Ovary (tissue), 9 donors: ENCODE measurements around the gene TGFBR2. TPM values are rescaled to one million over a fixed set of nuclear protein-coding genes. Genes with fewer than 3 reads are reported as not detected.

Source experiments
- DNase-seq, 5 donors: peaks; one replicate each; pipeline ENCODE4 v3.0.0-alpha.2; 2019 to 2020
- H3K27ac ChIP-seq, 2 donors: fragments of 200-600 bp; one replicate each; pipeline versions ENCODE4 v1.5.1 to v1.8.0; 2019 to 2022
- H3K27me3 ChIP-seq: fragments of 200-600 bp; one replicate; pipeline ENCODE4 v1.8.0; 2022
- H3K36me3 ChIP-seq: fragments of 200-600 bp; sonication (generic); one replicate; pipeline ENCODE4 v1.5.1; 2019
- H3K4me1 ChIP-seq: one replicate; pipeline ENCODE4 v1.8.1; 2013; ENCODE audit warnings: mild to moderate bottlenecking, moderate library complexity; ENCODE audit not compliant: insufficient read depth
- H3K4me3 ChIP-seq: fragments of 200-600 bp; sonication (generic); one replicate; pipeline ENCODE4 v1.5.1; 2017
- H3K9me3 ChIP-seq, 2 donors: fragments of 200-600 bp in 1 of 2; sonication (generic) in 1 of 2; one replicate each; pipeline versions ENCODE4 v1.5.1 to v1.8.1; 2013 to 2019; ENCODE audit warnings: mild to moderate bottlenecking in 1 of 2, moderate library complexity in 1 of 2
- EP300 ChIP-seq: sonication (generic); formaldehyde crosslinking; IDR thresholded peaks from one replicate; pipeline ENCODE4 v1.6.1; 2017; ENCODE audit warnings: antibody characterized with exemption
- POLR2A ChIP-seq: fragments of 450-650 bp; IDR thresholded peaks from one replicate; pipeline ENCODE4 v1.6.1; 2017; ENCODE audit warnings: antibody characterized with exemption, mild to moderate bottlenecking, moderate library complexity
- WGBS, 3 donors: extraction: QIAGEN DNeasy Blood & Tissue Kit in 1 of 3; methylation state at CpG; one replicate each; pipeline versions ENCODE4 v1.1.5 to v1.1.7; 2013 to 2017; 5-methylcytosine and 5-hydroxymethylcytosine counted together
- intact Hi-C, 4 donors: fragments of 100-400 bp; cut with DNase I; formaldehyde crosslinking; loops; one replicate each; pipeline versions ENCODE4 v1.11.0 to v1.15.1; 2022 to 2023
- polyA plus RNA-seq, 2 donors: library from polyadenylated mRNA; stranded (reverse); fragments of 200-250 nt in 1 of 2; fragments of 350-450 nt in 1 of 2; fragmentation: Illumina TruSeq in 1 of 2; extraction: RNeasy Lipid Tissue Mini Kit (QIAGEN cat#74804) in 1 of 2; gene quantifications; one replicate each; pipeline ENCODE4 v1.2.3, GENCODE V29; 2013 to 2014
- total RNA-seq, 7 donors: library from RNA; depleted of rRNA in 2 of 7; stranded (reverse); fragments of >200 nt in 2 of 7; fragmentation: NEBNext Ultra II Directional in 3 of 7; extraction: Animal tissue kit (Norgen Biotek cat#: 25700) in 3 of 7; gene quantifications; one replicate each; pipeline versions ENCODE4 v1.1.0 to v1.2.4, GENCODE V29; 2016 to 2023
- TF ChIP-seq, protein P1 (sequence below), 3 donors: fragments of 450-650 bp in 2 of 3; fragments of 200-600 bp in 1 of 3; IDR thresholded peaks; one replicate each; pipeline versions ENCODE4 v1.5.1 to v1.8.0; 2016 to 2022; ENCODE audit warnings: antibody characterized with exemption in 3 of 3, mild to moderate bottlenecking in 1 of 3
- donor health status: DM: no; HTN: no; CAD: no; lungs with moderate emphysema.
- donor health status: DM: no; HTN: no; CAD: no.
- donor health status: Bipolar disorder and iron deficiency.
- donor health status: DM: yes; HTN: yes; CAD: no.
- donor health status: DM: no; HTN: no; CAD: no.
- donor health status: DM: yes; HTN: yes; CAD: no.

Gene TGFBR2
- total and polyA plus RNA-seq, 9 donors: 26.8 to 158 (median 53.8) TPM

DNA sequence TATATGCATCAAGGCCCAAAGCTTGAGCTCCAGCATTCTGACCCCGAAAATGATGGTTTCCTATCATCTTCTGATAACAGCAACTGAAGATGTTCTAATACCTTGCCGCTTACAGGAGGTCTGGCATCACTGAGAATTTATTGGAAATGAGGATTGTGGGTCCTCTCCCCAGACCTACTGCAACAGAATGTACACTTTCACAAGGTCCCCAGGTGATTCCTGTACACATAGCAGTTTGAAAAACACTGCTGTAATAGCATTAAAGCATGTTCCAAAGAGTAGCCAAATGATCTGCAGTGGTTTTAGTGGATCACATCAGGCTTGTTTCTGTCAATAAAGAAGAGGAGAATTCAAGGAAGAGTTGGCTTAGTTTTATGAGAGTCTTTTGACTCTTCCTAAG, 11.3 kb downstream of the TGFBR2 start:
- no peak for DNase-seq
- H3K9me3 ChIP-seq: no peaks in the 10 kb centered on the region
- intact Hi-C loops: no loop called here
- peaks cover 2% of the 10 kb centered on the region for H3K4me1 ChIP-seq
- TF ChIP-seq EP300: no peak
- no peak overlapping the region for H3K27ac ChIP-seq
- no peak overlapping the region for H3K4me3 ChIP-seq
- no peaks in the 10 kb centered on the region for H3K36me3 ChIP-seq
- H3K27me3 ChIP-seq: no peaks in the 10 kb centered on the region
- WGBS, 3 donors: 92 to 95% (median 93%) methylated on average over 2 of the region's 2 CpGs

- Histone ChIP-seq H3K4me3 (no peak overlapping the region), H3K4me1 (peaks cover 2% of the 10 kb centered on the region), H3K27me3 (no peaks in the 10 kb centered on the region), H3K36me3 (no peaks in the 10 kb centered on the region), H3K9me3 (no peaks in the 10 kb centered on the region), H3K27ac (no peak overlapping the region)
- DNase-seq: no peak
- 85 to 97% (median 93%) methylated on average over 3 of the region's 3 CpGs for WGBS, 3 donors
- intact Hi-C loops: no loop called here
- TF ChIP-seq POLR2A (no peak), EP300 (no peak)
- TF ChIP-seq, protein P1, sequence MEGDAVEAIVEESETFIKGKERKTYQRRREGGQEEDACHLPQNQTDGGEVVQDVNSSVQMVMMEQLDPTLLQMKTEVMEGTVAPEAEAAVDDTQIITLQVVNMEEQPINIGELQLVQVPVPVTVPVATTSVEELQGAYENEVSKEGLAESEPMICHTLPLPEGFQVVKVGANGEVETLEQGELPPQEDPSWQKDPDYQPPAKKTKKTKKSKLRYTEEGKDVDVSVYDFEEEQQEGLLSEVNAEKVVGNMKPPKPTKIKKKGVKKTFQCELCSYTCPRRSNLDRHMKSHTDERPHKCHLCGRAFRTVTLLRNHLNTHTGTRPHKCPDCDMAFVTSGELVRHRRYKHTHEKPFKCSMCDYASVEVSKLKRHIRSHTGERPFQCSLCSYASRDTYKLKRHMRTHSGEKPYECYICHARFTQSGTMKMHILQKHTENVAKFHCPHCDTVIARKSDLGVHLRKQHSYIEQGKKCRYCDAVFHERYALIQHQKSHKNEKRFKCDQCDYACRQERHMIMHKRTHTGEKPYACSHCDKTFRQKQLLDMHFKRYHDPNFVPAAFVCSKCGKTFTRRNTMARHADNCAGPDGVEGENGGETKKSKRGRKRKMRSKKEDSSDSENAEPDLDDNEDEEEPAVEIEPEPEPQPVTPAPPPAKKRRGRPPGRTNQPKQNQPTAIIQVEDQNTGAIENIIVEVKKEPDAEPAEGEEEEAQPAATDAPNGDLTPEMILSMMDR (IDR thresholded peaks at IDR 0.05): no peak
These were observed 12.1 kb downstream of the TGFBR2 start for GRCh38 chr3:30618526-30618925.

DNA sequence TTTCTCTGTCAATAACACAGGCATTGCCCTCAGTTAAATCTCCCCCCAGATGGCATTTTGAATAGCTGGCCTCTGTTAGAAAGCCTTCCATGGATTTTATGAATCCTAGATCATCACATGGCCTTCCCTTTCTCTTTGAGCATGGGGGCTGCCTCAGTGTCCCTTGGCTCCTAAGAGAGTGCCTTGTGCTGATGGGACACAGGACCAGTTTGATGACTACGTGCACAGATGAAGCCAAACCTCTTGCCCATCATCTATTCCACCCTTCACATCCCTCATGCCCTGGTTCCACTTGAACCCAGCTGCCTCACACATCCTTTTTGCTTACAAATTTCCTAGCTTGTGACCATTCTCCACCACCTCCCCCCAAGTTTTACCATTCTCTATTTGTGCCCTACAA, 12.9 kb downstream of the TGFBR2 start:
- DNase-seq: no peak
- no peak overlapping the region for H3K4me3 ChIP-seq
- intact Hi-C loops: no loop called here
- H3K27me3 ChIP-seq: no peaks in the 10 kb centered on the region
- H3K27ac ChIP-seq: no peak overlapping the region
- TF ChIP-seq POLR2A: no peak
- TF ChIP-seq, protein P1 (IDR thresholded peaks at IDR 0.05): no peak
- no peaks in the 10 kb centered on the region for H3K36me3 ChIP-seq
- WGBS, 3 donors: 96 to 100% (median 97%) methylated on average over 1 of the region's 1 CpG
- peaks cover 2% of the 10 kb centered on the region for H3K4me1 ChIP-seq
- H3K9me3 ChIP-seq: no peaks in the 10 kb centered on the region

- DNase-seq: no peak
- no peaks in the 10 kb centered on the region for H3K9me3 ChIP-seq
- TF ChIP-seq POLR2A (no peak), EP300 (no peak)
- TF ChIP-seq, protein P1 (IDR thresholded peaks at IDR 0.05): no peak
- H3K27ac ChIP-seq: no peak overlapping the region
- WGBS, 3 donors: 94 to 95% (median 94%) methylated on average over 4 of the region's 4 CpGs
- no peaks in the 10 kb centered on the region for H3K27me3 ChIP-seq
- intact Hi-C loops: no loop called here
- peaks cover 3% of the 10 kb centered on the region for H3K4me1 ChIP-seq
- no peak overlapping the region for H3K4me3 ChIP-seq
- H3K36me3 ChIP-seq: no peaks in the 10 kb centered on the region
These were observed 14.3 kb downstream of the TGFBR2 start for GRCh38 chr3:30620402-30621360.

DNA sequence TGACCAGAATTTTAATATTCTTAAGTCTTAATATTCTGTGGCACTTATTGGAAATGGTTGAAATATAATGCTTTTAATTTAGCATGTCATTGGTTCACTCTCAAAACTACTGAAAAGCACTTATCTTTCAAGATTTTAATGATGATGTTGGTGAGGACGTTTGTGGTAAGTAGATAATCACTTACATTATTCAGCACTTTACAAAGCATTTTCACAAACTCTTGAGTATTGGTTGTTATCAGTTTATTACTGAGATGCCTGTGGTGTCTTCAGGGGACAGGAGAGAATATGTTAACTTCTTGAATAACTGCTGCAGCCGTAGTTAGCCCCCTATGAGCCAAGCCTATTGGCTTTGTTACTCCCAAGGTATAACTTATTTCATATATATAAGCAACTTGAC, 15.2 kb downstream of the TGFBR2 start:
- Histone ChIP-seq H3K27ac (no peak overlapping the region), H3K9me3 (no peaks in the 10 kb centered on the region), H3K4me1 (peaks cover 8% of the 10 kb centered on the region), H3K27me3 (no peaks in the 10 kb centered on the region), H3K36me3 (no peaks in the 10 kb centered on the region), H3K4me3 (no peak overlapping the region)
- DNase-seq: no peak
- no peak for TF ChIP-seq EP300
- TF ChIP-seq, protein P1 (IDR thresholded peaks at IDR 0.05): no peak
- TF ChIP-seq POLR2A: no peak
- WGBS, 3 donors: 80 to 84% (median 84%) methylated on average over 2 of the region's 2 CpGs
- intact Hi-C loops: no loop called here
